HG02885 (cell line): ENCODE measurements around the gene COPG2.

Experiments used
- ATAC-seq: cut with Tn5 transposase; IDR thresholded peaks from one replicate; pipeline ENCODE4 v1.9.1; 2021; ENCODE audit warnings: mild to moderate bottlenecking; ENCODE audit not compliant: unreplicated experiment, poor library complexity

The COPG2 gene

GRCh38 chr7:130479716-130480400, 188.7 kb downstream of the COPG2 start:
- ATAC-seq: no peak

- ATAC-seq: no peak
These were observed 189.6 kb downstream of the COPG2 start for GRCh38 chr7:130478991-130479390.

GRCh38 chr7:130476297-130477150, 192.0 kb downstream of the COPG2 start:
- peak; percentile 71 for ATAC-seq

- no peak for ATAC-seq
These were observed 192.8 kb downstream of the COPG2 start for GRCh38 chr7:130475776-130476175.

GRCh38 chr7:130473876-130474275, 194.7 kb downstream of the COPG2 start:
- no peak for ATAC-seq

GRCh38 chr7:130473289-130473688, 195.3 kb downstream of the COPG2 start:
- ATAC-seq: no peak

GRCh38 chr7:130471974-130472373, 196.6 kb downstream of the COPG2 start:
- ATAC-seq: no peak

- no peak for ATAC-seq
These were observed 199.9 kb downstream of the COPG2 start for GRCh38 chr7:130468612-130469011.

- ATAC-seq: no peak
These were observed 204.8 kb downstream of the COPG2 start for GRCh38 chr7:130463553-130464434.

GRCh38 chr7:130461272-130461671, 207.3 kb downstream of the COPG2 start:
- no peak for ATAC-seq

- ATAC-seq: no peak
These were observed 210.3 kb downstream of the COPG2 start for GRCh38 chr7:130458257-130458656.
